IPS-18c (cell line): ENCODE measurements around the gene ST8SIA6.
A peak's percentile ranks its signal among the peaks of the same experiment; 100 is the strongest.
"Not testable (repeated sequence)": the region's sequence is repeated elsewhere in the genome, so short reads cannot be mapped to it uniquely, and the experiment has no call there.

Experiments
- H3K4me3 ChIP-seq: 2 replicates; pipeline ENCODE4 v1.7.0; 2013; ENCODE audit warnings: low read depth, mild to moderate bottlenecking, low read length, moderate library complexity; ENCODE audit not compliant: insufficient read depth
- H3K9me3 ChIP-seq: one replicate; pipeline ENCODE4 v1.6.1; 2013; ENCODE audit warnings: mild to moderate bottlenecking, low read length, moderate library complexity; ENCODE audit not compliant: control insufficient read depth, insufficient read depth

Gene ST8SIA6

GRCh38 chr10:17340144-17340829 is 114.1 kb downstream of the ST8SIA6 start:
- H3K4me3 ChIP-seq: no peak overlapping the region
- H3K9me3 ChIP-seq: no peaks in the 10 kb centered on the region

- no peaks in the 10 kb centered on the region for H3K9me3 ChIP-seq
These were observed 119.3 kb downstream of the ST8SIA6 start for GRCh38 chr10:17335065-17335464.

DNA sequence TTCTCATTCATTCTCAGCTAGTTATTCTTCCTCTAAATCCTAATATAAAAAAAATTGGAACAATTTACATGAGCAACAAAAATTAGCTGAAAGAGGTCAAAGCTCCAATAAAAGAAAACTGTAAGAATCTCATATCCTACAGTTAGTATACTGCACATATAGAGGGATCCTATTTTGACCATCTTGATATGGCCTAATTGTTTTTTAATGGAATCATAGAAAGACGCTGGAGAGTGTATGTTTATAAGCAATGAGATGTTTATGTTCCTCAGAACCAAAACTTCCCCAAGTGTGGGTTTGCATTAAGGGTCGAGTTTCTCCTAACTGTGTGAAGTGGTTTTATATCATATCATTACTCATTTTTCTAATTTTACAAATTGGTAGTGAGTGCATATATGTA is 123.9 kb downstream of the ST8SIA6 start:
- H3K4me3 ChIP-seq: no peak overlapping the region
- H3K9me3 ChIP-seq: no peaks in the 10 kb centered on the region

More at GRCh38 chr10:17335065-17335464, 119.3 kb downstream of the ST8SIA6 start:
- H3K4me3 ChIP-seq: no peak overlapping the region

GRCh38 chr10:17326377-17326776 is 128.0 kb downstream of the ST8SIA6 start:
- Histone ChIP-seq H3K4me3 (no peak overlapping the region), H3K9me3 (no peaks in the 10 kb centered on the region)

GRCh38 chr10:17321957-17322356 is 132.4 kb downstream of the ST8SIA6 start:
- H3K4me3 ChIP-seq, H3K9me3 ChIP-seq: not testable (repeated sequence)

GRCh38 chr10:17316488-17317170 is 137.8 kb downstream of the ST8SIA6 start:
- H3K9me3 ChIP-seq: no peaks in the 10 kb centered on the region
- H3K4me3 ChIP-seq: no peak overlapping the region

GRCh38 chr10:17309435-17309834 is 145.0 kb downstream of the ST8SIA6 start:
- peaks cover 5% of the 10 kb centered on the region for H3K9me3 ChIP-seq

GRCh38 chr10:17307123-17307522 is 147.3 kb downstream of the ST8SIA6 start:
- Histone ChIP-seq H3K9me3 (peaks cover 5% of the 10 kb centered on the region), H3K4me3 (no peak overlapping the region)

More at GRCh38 chr10:17309435-17309834, 145.0 kb downstream of the ST8SIA6 start:
- no peak overlapping the region for H3K4me3 ChIP-seq

DNA sequence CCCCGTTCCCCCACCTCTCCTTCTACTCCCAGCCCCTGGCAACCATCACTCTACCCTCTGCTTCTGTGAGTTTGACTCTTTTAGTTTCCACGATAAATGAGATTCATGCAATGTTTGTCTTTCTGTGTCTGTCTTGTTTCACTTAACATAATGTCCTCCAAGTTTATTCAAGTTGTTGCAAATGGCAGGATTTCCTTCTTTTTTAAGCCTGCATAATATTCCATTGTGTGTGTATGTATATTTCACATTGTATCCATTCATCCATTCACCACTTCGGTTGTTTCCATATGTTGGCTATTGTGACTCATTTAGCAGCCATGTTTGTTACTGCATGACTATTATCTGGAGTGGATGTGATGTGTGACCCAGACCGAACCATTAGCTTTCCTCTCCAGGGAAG is 162.0 kb downstream of the ST8SIA6 start:
- H3K9me3 ChIP-seq: peaks cover 4% of the 10 kb centered on the region

GRCh38 chr10:17290226-17290625 is 164.2 kb downstream of the ST8SIA6 start:
- H3K4me3 ChIP-seq: no peak overlapping the region
- peaks cover 4% of the 10 kb centered on the region for H3K9me3 ChIP-seq

More for the DNA sequence above, 162.0 kb downstream of the ST8SIA6 start:
- no peak overlapping the region for H3K4me3 ChIP-seq

DNA sequence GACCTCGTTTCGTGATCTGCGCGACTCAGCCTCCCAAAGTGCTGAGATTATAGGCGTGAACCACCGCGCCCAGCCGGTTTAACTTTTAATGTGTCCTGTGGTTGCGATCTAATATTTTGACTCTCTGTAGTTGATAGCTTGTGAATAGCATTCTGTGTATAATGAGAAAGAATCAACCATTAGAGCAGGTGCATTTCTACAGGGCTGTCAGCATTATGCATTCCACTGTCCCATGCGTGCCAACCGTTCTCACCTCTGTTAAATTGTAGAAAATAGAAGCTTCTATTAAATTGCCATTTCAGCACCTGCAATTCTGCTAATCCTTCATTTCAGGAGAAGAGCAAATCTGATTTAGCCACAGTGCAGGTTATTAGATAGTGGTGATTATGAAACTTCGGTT is 164.6 kb downstream of the ST8SIA6 start:
- Histone ChIP-seq H3K9me3 (peaks cover 4% of the 10 kb centered on the region), H3K4me3 (no peak overlapping the region)

DNA sequence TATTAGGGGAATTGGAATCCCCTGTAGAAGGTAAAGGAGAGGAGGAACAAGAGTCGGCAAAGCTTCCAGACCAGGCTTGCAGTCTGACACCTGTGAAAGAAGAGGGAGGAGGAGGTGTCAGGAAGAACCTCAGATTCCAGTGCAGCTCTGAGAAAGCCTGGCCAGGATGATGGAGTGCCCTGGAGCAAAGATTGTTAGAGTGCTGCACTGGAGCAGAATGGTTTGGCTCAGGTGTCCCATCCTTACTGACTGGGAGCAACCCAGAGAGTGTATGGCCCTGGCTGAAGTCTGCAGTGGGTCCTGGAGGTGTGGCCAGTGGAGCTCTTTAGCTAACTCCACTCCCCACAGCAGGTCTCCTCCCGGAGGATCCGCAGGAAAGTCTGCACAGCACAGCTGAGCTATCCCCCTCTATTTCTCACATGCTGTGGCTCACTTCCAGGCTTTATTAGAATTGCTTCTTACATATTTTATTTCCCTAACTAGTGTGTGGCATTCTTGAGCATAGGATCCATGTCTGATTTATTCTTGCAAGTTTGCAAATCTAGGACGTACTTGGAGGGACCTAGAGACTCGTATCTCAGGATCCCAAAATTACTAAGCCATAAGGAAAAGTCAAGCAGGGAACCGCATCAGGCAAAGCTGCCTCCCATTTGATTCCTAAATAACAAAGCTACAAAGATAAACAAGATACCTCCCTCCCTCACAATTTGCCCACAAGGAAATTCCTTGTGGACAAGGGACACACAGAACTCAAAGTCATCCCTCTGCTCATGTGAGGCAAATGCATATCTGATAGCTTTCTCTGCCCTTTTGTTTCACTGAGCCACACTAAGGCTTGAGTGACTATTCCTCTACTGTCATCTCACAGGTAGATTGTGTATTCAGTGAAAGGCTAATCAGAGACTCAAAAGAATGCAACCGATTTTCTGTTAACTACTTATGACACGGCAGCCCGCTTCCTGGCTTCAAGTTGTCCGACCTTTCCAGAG is 167.5 kb downstream of the ST8SIA6 start:
- H3K9me3 ChIP-seq: peaks cover 10% of the 10 kb centered on the region
- no peak overlapping the region for H3K4me3 ChIP-seq

GRCh38 chr10:17282311-17282710 is 172.1 kb downstream of the ST8SIA6 start:
- peaks cover 12% of the 10 kb centered on the region for H3K9me3 ChIP-seq
- no peak overlapping the region for H3K4me3 ChIP-seq

- H3K9me3 ChIP-seq: peaks cover 10% of the 10 kb centered on the region
- peak overlapping the region; percentile 15; the same call in 1 of the 2 replicates for H3K4me3 ChIP-seq
These were observed 175.7 kb downstream of the ST8SIA6 start for GRCh38 chr10:17278607-17279240.

DNA sequence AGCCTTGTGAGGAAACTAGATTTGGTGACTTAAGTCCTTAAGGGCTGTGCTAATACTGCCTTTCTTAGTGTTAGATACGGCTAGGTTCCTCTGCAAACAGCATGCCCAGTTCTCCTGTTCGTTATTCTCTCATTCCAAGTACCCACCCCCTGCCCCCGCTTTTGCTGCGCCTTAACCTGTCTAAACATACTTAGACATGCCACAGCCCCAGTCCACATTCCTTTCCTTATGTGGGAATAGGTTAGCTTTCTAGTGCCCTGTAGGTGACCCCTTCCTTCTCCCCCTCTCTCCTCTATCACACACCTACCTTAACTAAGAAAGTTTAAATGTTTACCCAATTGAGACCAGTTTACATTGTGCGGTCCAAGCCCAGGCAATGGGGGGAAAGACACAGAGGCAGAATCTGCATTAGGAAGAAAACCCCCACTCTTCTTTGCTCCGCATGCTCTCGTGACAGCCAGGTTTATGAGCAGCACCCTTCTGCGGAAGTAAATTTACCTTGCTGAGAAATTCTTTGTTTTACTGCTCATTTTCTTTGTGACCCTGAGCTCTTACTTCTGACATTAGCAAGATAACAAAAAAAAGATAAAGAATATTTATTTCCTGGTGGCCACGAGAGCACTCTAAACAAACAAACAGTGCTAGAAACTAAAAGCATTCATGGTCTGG is 177.5 kb downstream of the ST8SIA6 start:
- peaks cover 4% of the 10 kb centered on the region for H3K9me3 ChIP-seq
- H3K4me3 ChIP-seq: no peak overlapping the region

DNA sequence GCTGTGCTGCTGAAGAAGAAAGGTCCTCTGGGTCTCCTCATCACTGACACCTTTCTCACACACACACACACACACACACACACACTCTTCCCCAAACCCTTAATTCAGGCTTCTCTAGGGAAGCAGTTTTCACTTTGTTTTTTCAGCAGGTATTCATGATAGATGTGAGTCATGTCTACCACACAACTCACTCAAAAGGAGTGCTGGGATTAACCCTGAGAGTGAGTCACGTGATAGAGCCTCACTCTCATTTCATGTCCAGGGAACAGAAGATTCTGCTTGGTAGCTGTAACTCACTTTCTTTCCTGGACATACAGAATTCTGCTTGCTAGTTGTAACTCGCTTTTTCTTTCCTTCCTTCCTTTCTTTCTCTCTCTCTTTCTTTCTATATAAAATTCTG is 181.0 kb downstream of the ST8SIA6 start:
- Histone ChIP-seq H3K4me3 (no peak overlapping the region), H3K9me3 (no peaks in the 10 kb centered on the region)

DNA sequence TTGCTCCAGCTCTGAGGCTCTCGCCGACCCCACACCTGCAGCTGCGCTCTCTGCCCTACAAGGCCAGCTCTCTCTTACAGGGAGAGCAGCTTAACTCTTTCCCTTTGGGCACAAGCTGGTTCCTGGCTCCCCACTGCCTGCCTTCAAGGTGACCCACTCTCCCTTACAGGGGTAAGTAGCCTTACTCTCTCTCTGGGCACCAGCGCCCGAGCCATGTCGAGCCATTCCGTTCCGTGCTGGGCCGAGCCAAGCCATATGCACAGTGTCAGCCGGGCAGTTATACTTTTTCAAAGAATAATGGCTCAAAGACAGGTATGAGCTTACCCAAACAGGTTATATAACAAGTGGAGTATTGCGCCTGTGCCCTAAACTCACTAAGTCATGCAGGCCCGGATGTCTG is 181.7 kb downstream of the ST8SIA6 start:
- Histone ChIP-seq H3K4me3 (no peak overlapping the region), H3K9me3 (no peaks in the 10 kb centered on the region)
